CD4-positive, alpha-beta T cell (primary cell): Measurements from ENCODE around the gene RUSF1. TPM values are rescaled to one million over a fixed set of nuclear protein-coding genes. Genes with fewer than 3 reads are reported as not detected.

ENCODE experiments used
- ATAC-seq: fragments of 200-7000 bp; cut with Tn5 transposase; one replicate; pipeline ENCODE4 v1.10.0; 2022; ENCODE audit warnings: mild to moderate bottlenecking; ENCODE audit not compliant: poor library complexity
- CTCF ChIA-PET: fragments of 350-600 bp; sonication (Branson Sonifier 250); formaldehyde crosslinking; loops from one replicate; lab custom pipeline; 2021; ENCODE audit warnings: antibody characterized with exemption, inconsistent platforms; lab: Charles Lee
- POLR2A ChIA-PET: fragments of 350-600 bp; sonication (Branson Sonifier 250); formaldehyde crosslinking; loops from one replicate; lab custom pipeline; 2021; ENCODE audit warnings: antibody characterized with exemption, inconsistent platforms; lab: Charles Lee
- DNase-seq, 14 experiments: peaks; one replicate each; pipeline ENCODE4 v3.0.0-alpha.2; 2013 to 2020; ENCODE audit warnings: mixed read lengths in 2 of 14
- H3K27ac ChIP-seq, 2 donors: one replicate each; pipeline versions ENCODE4 v1.5.1 to v1.7.0; 2013; ENCODE audit warnings: low read length in 2 of 2, low read depth in 1 of 2, mild to moderate bottlenecking in 1 of 2
- H3K27me3 ChIP-seq, 2 experiments: 1 replicate in 1 of 2; 2 replicates in 1 of 2; pipeline versions ENCODE4 v1.6.1 to v1.7.0; 2013; ENCODE audit warnings: low read length in 2 of 2, control low read depth in 1 of 2, mild to moderate bottlenecking in 1 of 2, moderate library complexity in 1 of 2; ENCODE audit not compliant: insufficient read depth in 2 of 2, control insufficient read depth in 1 of 2
- H3K36me3 ChIP-seq: one replicate; pipeline ENCODE4 v1.6.1; 2013; ENCODE audit warnings: low read length, control low read depth; ENCODE audit not compliant: insufficient read depth
- H3K4me1 ChIP-seq: one replicate; pipeline ENCODE4 v1.6.1; 2013; ENCODE audit warnings: low read length, control low read depth; ENCODE audit not compliant: insufficient read depth
- H3K4me3 ChIP-seq: one replicate; pipeline ENCODE4 v1.5.1; 2013; ENCODE audit warnings: mild to moderate bottlenecking, low read length, moderate library complexity
- H3K9me3 ChIP-seq, 2 experiments: 1 replicate in 1 of 2; 2 replicates in 1 of 2; pipeline versions ENCODE4 v1.6.1 to v1.7.0; 2013; ENCODE audit warnings: low read length in 2 of 2, mild to moderate bottlenecking in 2 of 2, control low read depth in 1 of 2, moderate library complexity in 1 of 2; ENCODE audit not compliant: control insufficient read depth in 1 of 2, insufficient read depth in 1 of 2
- H3K27ac Mint-ChIP-seq: one replicate; pipeline ENCODE4 v1.8.0; 2020; ENCODE audit warnings: mixed read lengths
- H3K27me3 Mint-ChIP-seq: one replicate; pipeline ENCODE4 v1.8.0; 2021; ENCODE audit warnings: mixed read lengths
- H3K36me3 Mint-ChIP-seq: one replicate; pipeline ENCODE4 v1.8.0; 2021; ENCODE audit warnings: low read depth, mixed read lengths
- H3K4me1 Mint-ChIP-seq: one replicate; pipeline ENCODE4 v1.8.0; 2021; ENCODE audit warnings: low read depth, mixed read lengths
- H3K4me3 Mint-ChIP-seq: one replicate; pipeline ENCODE4 v1.8.0; 2020; ENCODE audit warnings: mild to moderate bottlenecking, mixed read lengths
- H3K9me3 Mint-ChIP-seq: one replicate; pipeline ENCODE4 v1.8.0; 2020; ENCODE audit warnings: mixed read lengths
- intact Hi-C, 2 experiments: fragments of 100-400 bp; cut with DNase I in 1 of 2; cut with micrococcal nuclease in 1 of 2; formaldehyde crosslinking; loops; one replicate each; pipeline versions ENCODE4 v1.15.1 to v1.9.0; 2023 to 2025; cut with DNase I, micrococcal nuclease
- total RNA-seq, 174 experiments: library from RNA in 2 of 174; stranded (reverse) in 2 of 174; gene quantifications; one replicate each; pipeline ENCODE4 v1.2.3 and lab custom pipeline; 2021 to 2026
- TF ChIP-seq, protein P1 (sequence below): fragments of 200-600 bp; IDR thresholded peaks from one replicate; pipeline ENCODE4 v1.8.0; 2022; ENCODE audit warnings: antibody characterized with exemption, mild to moderate bottlenecking

Gene RUSF1
- total RNA-seq, 2 experiments from 2014 or later: 69.2 to 73.2 TPM

DNA sequence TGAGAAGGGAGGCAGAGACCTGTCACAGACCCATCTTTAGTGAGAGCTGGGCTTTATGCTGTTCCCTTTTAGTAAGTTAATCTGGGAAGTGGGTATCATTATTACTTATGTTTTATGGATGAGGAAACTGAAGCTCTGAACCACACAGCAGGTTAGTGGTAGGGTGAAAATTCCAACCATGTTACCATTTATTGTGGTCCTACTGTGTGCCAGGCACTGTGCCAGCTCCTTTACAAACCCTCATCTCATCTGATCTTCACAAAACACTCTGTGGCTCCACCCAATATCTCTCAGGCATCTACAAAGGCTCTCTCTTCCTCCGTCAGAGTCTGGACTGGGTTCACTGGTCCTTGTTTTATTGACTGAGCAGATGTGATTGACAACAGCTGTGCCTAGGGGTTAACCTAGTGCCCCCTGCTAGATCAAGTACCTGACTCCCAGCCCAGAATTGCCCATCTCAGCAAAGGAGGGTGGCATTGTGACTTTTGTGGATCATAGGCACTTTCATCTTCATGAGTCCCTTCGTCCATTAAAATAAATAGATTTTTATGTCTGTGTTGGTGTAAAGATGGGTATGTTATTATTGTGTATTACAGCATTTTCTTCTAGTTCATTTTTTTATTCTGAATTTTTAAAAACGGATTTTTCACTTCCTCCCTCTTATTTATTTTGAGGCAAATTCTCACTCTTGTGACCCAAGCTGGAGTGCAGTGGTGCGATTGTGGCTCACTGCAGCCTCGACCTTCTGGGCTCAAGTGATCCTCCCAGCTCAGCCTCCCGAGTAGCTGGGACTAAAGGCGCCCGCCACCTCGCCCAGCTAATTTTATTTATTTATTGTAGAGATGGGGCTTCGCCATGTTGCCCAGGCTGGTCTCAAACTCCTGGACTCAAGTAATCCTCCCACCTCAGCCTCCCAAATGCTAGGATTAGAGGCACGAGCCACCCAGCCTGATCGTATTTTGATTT is 33.1 kb downstream of the RUSF1 start:
- Histone ChIP-seq H3K27me3 (peaks cover 10 to 24% of the 10 kb centered on the region in 2 experiments), H3K4me3 (no peak overlapping the region), H3K36me3 (no peaks in the 10 kb centered on the region), H3K27ac (no peak overlapping the region), H3K4me1 (peaks cover 47% of the 10 kb centered on the region), H3K9me3 (peaks cover 0 to 6% of the 10 kb centered on the region in 2 experiments)
- POLR2A ChIA-PET: interaction anchor here (1.0 to 6.2 kb wide), 5 partner anchors 13 to 399 kb away, joined by 3 to 69 read pairs (median 32); partner anchors contain the start of genes ARMC5, RUSF1 and ZNF267
- peaks cover 13% of the 10 kb centered on the region for H3K27me3 Mint-ChIP-seq
- H3K4me1 Mint-ChIP-seq: peaks cover 28% of the 10 kb centered on the region
- DNase-seq (no peak), ATAC-seq (no peak)
- TF ChIP-seq, protein P1, sequence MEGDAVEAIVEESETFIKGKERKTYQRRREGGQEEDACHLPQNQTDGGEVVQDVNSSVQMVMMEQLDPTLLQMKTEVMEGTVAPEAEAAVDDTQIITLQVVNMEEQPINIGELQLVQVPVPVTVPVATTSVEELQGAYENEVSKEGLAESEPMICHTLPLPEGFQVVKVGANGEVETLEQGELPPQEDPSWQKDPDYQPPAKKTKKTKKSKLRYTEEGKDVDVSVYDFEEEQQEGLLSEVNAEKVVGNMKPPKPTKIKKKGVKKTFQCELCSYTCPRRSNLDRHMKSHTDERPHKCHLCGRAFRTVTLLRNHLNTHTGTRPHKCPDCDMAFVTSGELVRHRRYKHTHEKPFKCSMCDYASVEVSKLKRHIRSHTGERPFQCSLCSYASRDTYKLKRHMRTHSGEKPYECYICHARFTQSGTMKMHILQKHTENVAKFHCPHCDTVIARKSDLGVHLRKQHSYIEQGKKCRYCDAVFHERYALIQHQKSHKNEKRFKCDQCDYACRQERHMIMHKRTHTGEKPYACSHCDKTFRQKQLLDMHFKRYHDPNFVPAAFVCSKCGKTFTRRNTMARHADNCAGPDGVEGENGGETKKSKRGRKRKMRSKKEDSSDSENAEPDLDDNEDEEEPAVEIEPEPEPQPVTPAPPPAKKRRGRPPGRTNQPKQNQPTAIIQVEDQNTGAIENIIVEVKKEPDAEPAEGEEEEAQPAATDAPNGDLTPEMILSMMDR: no peak
- H3K36me3 Mint-ChIP-seq: no peaks in the 10 kb centered on the region
- H3K4me3 Mint-ChIP-seq: peak overlapping the region; percentile 38
- intact Hi-C loops: loop anchor here in 1 of 2 experiments (5.0 kb wide), 1 partner anchor 382 kb away; no protein-coding TSS in a partner anchor
- no peak overlapping the region for H3K27ac Mint-ChIP-seq
- CTCF ChIA-PET: interaction anchor here (1.6 kb wide), 1 partner anchor 14 kb away, joined by 6 read pairs; no protein-coding TSS in a partner anchor
- H3K9me3 Mint-ChIP-seq: no peaks in the 10 kb centered on the region

DNA sequence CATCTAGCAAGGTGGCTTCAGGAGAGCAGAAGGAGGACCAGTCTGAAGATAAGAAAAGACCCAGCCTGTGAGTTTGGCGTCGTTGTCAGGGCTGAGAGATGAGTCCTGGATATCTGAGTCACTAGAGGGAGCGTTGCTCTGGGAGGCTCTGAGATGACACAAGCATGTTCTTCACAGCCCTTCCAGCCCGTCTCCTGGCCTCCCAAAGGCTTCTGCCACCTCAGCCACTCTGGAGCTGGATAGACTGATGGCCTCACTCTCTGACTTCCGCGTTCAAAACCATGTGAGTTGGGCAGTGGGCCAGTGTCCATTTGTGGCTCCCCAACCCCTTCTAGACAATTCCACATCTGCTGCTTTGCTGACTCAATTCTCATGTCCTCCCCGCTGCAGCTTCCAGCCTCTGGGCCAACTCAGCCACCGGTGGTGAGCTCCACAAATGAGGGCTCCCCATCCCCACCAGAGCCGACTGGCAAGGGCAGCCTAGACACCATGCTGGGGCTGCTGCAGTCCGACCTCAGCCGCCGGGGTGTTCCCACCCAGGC is 33.9 kb downstream of the RUSF1 start:
- TF ChIP-seq, protein P1: no peak
- no peak overlapping the region for H3K27ac ChIP-seq
- H3K27me3 ChIP-seq: peaks cover 10 to 24% of the 10 kb centered on the region in 2 experiments
- POLR2A ChIA-PET: interaction anchor here (3.7 to 6.2 kb wide), 2 partner anchors 15 to 34 kb away, joined by 32 to 69 read pairs; partner anchors contain the start of genes ARMC5 and RUSF1
- no peaks in the 10 kb centered on the region for H3K36me3 ChIP-seq
- Mint-ChIP-seq H3K27ac (no peak overlapping the region), H3K27me3 (peaks cover 13% of the 10 kb centered on the region), H3K4me3 (peak overlapping the region; percentile 38), H3K4me1 (peaks cover 28% of the 10 kb centered on the region), H3K36me3 (no peaks in the 10 kb centered on the region), H3K9me3 (no peaks in the 10 kb centered on the region)
- CTCF ChIA-PET: interaction anchor here (1.6 kb wide), 1 partner anchor 14 kb away, joined by 6 read pairs; no protein-coding TSS in a partner anchor
- intact Hi-C loops: loop anchor here in 1 of 2 experiments (5.0 kb wide), 1 partner anchor 383 kb away; no protein-coding TSS in a partner anchor
- ATAC-seq (no peak), DNase-seq (peak in 1 of 14 experiments; percentile 9)
- peaks cover 47% of the 10 kb centered on the region for H3K4me1 ChIP-seq
- H3K9me3 ChIP-seq: peaks cover 0 to 6% of the 10 kb centered on the region in 2 experiments
- no peak overlapping the region for H3K4me3 ChIP-seq

DNA sequence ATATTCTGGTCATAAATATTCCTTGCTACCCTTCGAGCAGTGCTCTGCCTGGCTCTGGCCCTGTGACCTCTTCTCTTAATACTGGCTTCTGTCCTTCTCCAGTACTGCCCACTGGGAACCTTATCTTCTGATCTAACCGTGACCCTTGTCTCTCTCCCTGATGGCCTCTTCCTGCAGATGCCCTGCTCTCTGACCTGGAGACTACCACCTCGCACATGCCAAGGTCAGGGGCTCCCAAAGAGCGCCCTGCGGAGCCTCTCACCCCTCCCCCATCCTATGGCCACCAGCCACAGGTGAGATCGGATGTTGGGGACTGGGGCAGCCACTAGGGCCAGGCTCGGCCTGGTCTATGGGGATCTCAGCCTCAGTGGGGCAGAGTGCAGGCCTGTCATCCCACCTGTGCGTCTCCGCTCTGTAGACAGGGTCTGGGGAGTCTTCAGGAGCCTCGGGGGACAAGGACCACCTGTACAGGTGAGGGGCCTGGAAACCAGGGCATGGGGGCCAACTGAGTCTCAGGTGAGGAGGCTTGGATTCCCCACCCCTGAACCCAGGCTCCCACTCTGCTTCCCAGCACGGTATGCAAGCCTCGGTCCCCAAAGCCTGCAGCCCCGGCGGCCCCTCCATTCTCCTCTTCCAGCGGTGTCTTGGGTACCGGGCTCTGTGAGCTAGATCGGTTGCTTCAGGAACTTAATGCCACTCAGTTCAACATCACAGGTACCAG is 34.8 kb downstream of the RUSF1 start:
- DNase-seq: peak in 1 of 14 experiments; percentile 23
- peaks cover 47% of the 10 kb centered on the region for H3K4me1 ChIP-seq
- Mint-ChIP-seq H3K9me3 (no peaks in the 10 kb centered on the region), H3K27ac (no peak overlapping the region), H3K4me3 (no peak overlapping the region), H3K4me1 (peaks cover 28% of the 10 kb centered on the region), H3K36me3 (no peaks in the 10 kb centered on the region), H3K27me3 (peaks cover 13% of the 10 kb centered on the region)
- POLR2A ChIA-PET: no interaction called here
- H3K27me3 ChIP-seq: peaks cover 10 to 24% of the 10 kb centered on the region in 2 experiments
- H3K36me3 ChIP-seq: no peaks in the 10 kb centered on the region
- no peak for ATAC-seq
- no peak overlapping the region for H3K27ac ChIP-seq
- CTCF ChIA-PET: no interaction called here
- intact Hi-C loops: loop anchor here in 1 of 2 experiments (5.0 kb wide), 1 partner anchor 384 kb away; no protein-coding TSS in a partner anchor
- TF ChIP-seq, protein P1: no peak
- no peak overlapping the region for H3K4me3 ChIP-seq
- H3K9me3 ChIP-seq: peaks cover 0 to 6% of the 10 kb centered on the region in 2 experiments
